AG08395 (cell line): Measurements from ENCODE around the gene SLC46A1.
"Not testable (repeated sequence)": the region's sequence is repeated elsewhere in the genome, so short reads cannot be mapped to it uniquely, and the experiment has no call there.

Experiments used
- DNase-seq: peaks from one replicate; pipeline ENCODE4 v3.0.0; 2012; ENCODE audit warnings: mixed read lengths, low spot score

Gene SLC46A1

GRCh38 chr17:28405632-28406472, at the start of gene SLC46A1:
Gene SLC46A1, minus strand, starts transcription at chr17:28406212. Its CDS starts 98 bp downstream, at chr17:28406114.
- peak; percentile 57 for DNase-seq

GRCh38 chr17:28449859-28450258, 43.8 kb upstream of the SLC46A1 start:
- no peak for DNase-seq

GRCh38 chr17:28447396-28447760, 41.4 kb upstream of the SLC46A1 start:
- DNase-seq = no peak

GRCh38 chr17:28446716-28447395, 40.8 kb upstream of the SLC46A1 start:
- DNase-seq = no peak

- no peak for DNase-seq
Observed at GRCh38 chr17:28443901-28444638, 38.1 kb upstream of the SLC46A1 start.

- DNase-seq = not testable (repeated sequence)
Observed at GRCh38 chr17:28434326-28434725, 28.3 kb upstream of the SLC46A1 start.

- no peak for DNase-seq
Observed at GRCh38 chr17:28433721-28434120, 27.7 kb upstream of the SLC46A1 start.

GRCh38 chr17:28427982-28428381, 22.0 kb upstream of the SLC46A1 start:
- DNase-seq = not testable (repeated sequence)

GRCh38 chr17:28427371-28427770, 21.4 kb upstream of the SLC46A1 start:
- no peak for DNase-seq

- peak; percentile 15 for DNase-seq
Observed at GRCh38 chr17:28426081-28426519, 20.1 kb upstream of the SLC46A1 start.

GRCh38 chr17:28425206-28425605, 19.2 kb upstream of the SLC46A1 start:
- no peak for DNase-seq

GRCh38 chr17:28421787-28422305, 15.8 kb upstream of the SLC46A1 start:
- no peak for DNase-seq

GRCh38 chr17:28416703-28417311, 10.8 kb upstream of the SLC46A1 start:
- peak; percentile 67 for DNase-seq

GRCh38 chr17:28415886-28416285, 9.9 kb upstream of the SLC46A1 start:
- no peak for DNase-seq

GRCh38 chr17:28413804-28414203, 7.8 kb upstream of the SLC46A1 start:
- DNase-seq = no peak

GRCh38 chr17:28412099-28412498, 6.1 kb upstream of the SLC46A1 start:
- no peak for DNase-seq

- no peak for DNase-seq
Observed at GRCh38 chr17:28407974-28408306, 1.9 kb upstream of the SLC46A1 start.

- DNase-seq = no peak
Observed at GRCh38 chr17:28407130-28407973, 1.3 kb upstream of the SLC46A1 start.

GRCh38 chr17:28406473-28406814, 432 bp upstream of the SLC46A1 start:
- DNase-seq = no peak

- peak; percentile 21 for DNase-seq
Observed at GRCh38 chr17:28404812-28405570, 1.0 kb downstream of the SLC46A1 start.

GRCh38 chr17:28404461-28404811, 1.6 kb downstream of the SLC46A1 start:
- no peak for DNase-seq
